Thoracic aorta (tissue), 2 donors: ENCODE data around the gene SLC8A1. TPM values are rescaled to one million over a fixed set of nuclear protein-coding genes. Genes with fewer than 3 reads are reported as not detected.
A peak's percentile ranks its signal among the peaks of the same experiment; 100 is the strongest.

Source experiments
- ATAC-seq: fragments of 150-250 bp; one replicate; pipeline ENCODE4 v1.8.0; 2017; ENCODE audit warnings: low read depth; ENCODE audit not compliant: insufficient number of reproducible peaks, low FRiP score
- DNase-seq: peaks from one replicate; pipeline ENCODE4 v3.0.0-alpha.2; 2020; ENCODE audit warnings: low spot score
- H3K27ac ChIP-seq, 2 donors: fragments of 200-600 bp; sonication (generic); 1 replicate in 1 of 2; 2 replicates in 1 of 2; pipeline ENCODE4 v1.5.1; 2016; ENCODE audit warnings: mild to moderate bottlenecking in 2 of 2, moderate library complexity in 2 of 2
- H3K27me3 ChIP-seq: fragments of 200-600 bp; sonication (generic); replicated peaks from 2 replicates; pipeline ENCODE4 v1.6.0; 2016; ENCODE audit warnings: mild to moderate bottlenecking; ENCODE audit not compliant: insufficient read depth
- H3K36me3 ChIP-seq: fragments of 200-600 bp; sonication (generic); one replicate; pipeline ENCODE4 v1.5.1; 2016
- H3K4me1 ChIP-seq, 2 donors: fragments of 200-600 bp; sonication (generic); 1 replicate in 1 of 2; 2 replicates in 1 of 2; pipeline versions ENCODE4 v1.5.1 to v1.6.0; 2016; ENCODE audit warnings: low read depth in 2 of 2, mild to moderate bottlenecking in 1 of 2; ENCODE audit not compliant: control insufficient read depth in 1 of 2
- H3K4me3 ChIP-seq: fragments of 200-600 bp; sonication (generic); 2 replicates; pipeline ENCODE4 v1.5.1; 2016; ENCODE audit warnings: mild to moderate bottlenecking
- H3K9me3 ChIP-seq: fragments of 200-600 bp; sonication (generic); 2 replicates; pipeline ENCODE4 v1.5.1; 2016
- CTCF ChIP-seq: fragments of 200-600 bp; sonication (generic); IDR thresholded peaks from one replicate; pipeline ENCODE4 v1.5.1; 2019; ENCODE audit warnings: antibody characterized with exemption
- total RNA-seq, 2 donors: library from RNA; depleted of rRNA; stranded (reverse); fragments of >200 nt; gene quantifications; one replicate each; pipeline versions ENCODE4 v1.1.0 to v1.2.3, GENCODE V29; 2016

Gene SLC8A1
- total RNA-seq, 2 donors from 2014 or later = 13.7 to 31.2 TPM

GRCh38 chr2:40220177-40220925 lies 231.5 kb downstream of the SLC8A1 start:
- Histone ChIP-seq H3K4me1 (peaks cover 8 to 16% of the 10 kb centered on the region in 2 donors), H3K27ac (no peak overlapping the region), H3K27me3 (no peaks in the 10 kb centered on the region), H3K36me3 (no peaks in the 10 kb centered on the region), H3K4me3 (no peak overlapping the region), H3K9me3 (no peaks in the 10 kb centered on the region)
- DNase-seq (no peak), ATAC-seq (no peak)
- TF ChIP-seq CTCF = no peak

- ATAC-seq (no peak), DNase-seq (no peak)
- no peaks in the 10 kb centered on the region for H3K36me3 ChIP-seq
- H3K4me1 ChIP-seq = peaks cover 8 to 16% of the 10 kb centered on the region in 2 donors
- TF ChIP-seq CTCF = no peak
- H3K27ac ChIP-seq = no peak overlapping the region
- H3K27me3 ChIP-seq = no peaks in the 10 kb centered on the region
- H3K9me3 ChIP-seq = no peaks in the 10 kb centered on the region
- H3K4me3 ChIP-seq = no peak overlapping the region
Measured at GRCh38 chr2:40219141-40219540, 232.7 kb downstream of the SLC8A1 start.

GRCh38 chr2:40218679-40219078 lies 233.2 kb downstream of the SLC8A1 start:
- Histone ChIP-seq H3K36me3 (no peaks in the 10 kb centered on the region), H3K9me3 (no peaks in the 10 kb centered on the region), H3K27ac (no peak overlapping the region), H3K27me3 (no peaks in the 10 kb centered on the region), H3K4me1 (peaks cover 8 to 16% of the 10 kb centered on the region in 2 donors), H3K4me3 (no peak overlapping the region)
- no peak for TF ChIP-seq CTCF
- DNase-seq (no peak), ATAC-seq (no peak)

- H3K4me3 ChIP-seq = no peak overlapping the region
- H3K27ac ChIP-seq = no peak overlapping the region
- no peak for DNase-seq
- no peak for ATAC-seq
- no peaks in the 10 kb centered on the region for H3K27me3 ChIP-seq
- TF ChIP-seq CTCF = no peak
- peaks cover 1% of the 10 kb centered on the region in 2 donors for H3K4me1 ChIP-seq
- H3K9me3 ChIP-seq = no peaks in the 10 kb centered on the region
- H3K36me3 ChIP-seq = no peaks in the 10 kb centered on the region
Measured at GRCh38 chr2:40213619-40214018, 238.3 kb downstream of the SLC8A1 start.

GRCh38 chr2:40213071-40213470 lies 238.8 kb downstream of the SLC8A1 start:
- peak; percentile 30 for TF ChIP-seq CTCF
- DNase-seq = no peak
- H3K36me3 ChIP-seq = no peaks in the 10 kb centered on the region
- no peaks in the 10 kb centered on the region for H3K4me1 ChIP-seq
- no peak for ATAC-seq
- no peaks in the 10 kb centered on the region for H3K9me3 ChIP-seq
- no peaks in the 10 kb centered on the region for H3K27me3 ChIP-seq
- no peak overlapping the region for H3K27ac ChIP-seq
- no peak overlapping the region for H3K4me3 ChIP-seq
